Measurements from ENCODE around the gene ECSCR.
"Not testable (repeated sequence)": the region's sequence is repeated elsewhere in the genome, so short reads cannot be mapped to it uniquely, and the experiment has no call there.

Gene ECSCR

GRCh38 chr5:139410121-139410992 lies 52.2 kb downstream of the ECSCR start:
- DNase-seq = no peak

GRCh38 chr5:139409116-139409515 lies 53.4 kb downstream of the ECSCR start:
- DNase-seq = not testable (repeated sequence)

GRCh38 chr5:139408191-139408590 lies 54.4 kb downstream of the ECSCR start:
- DNase-seq = no peak

GRCh38 chr5:139407517-139407916 lies 55.0 kb downstream of the ECSCR start:
- DNase-seq = no peak

- no peak for DNase-seq
Measured at GRCh38 chr5:139406963-139407362, 55.6 kb downstream of the ECSCR start.

- no peak for DNase-seq
Measured at GRCh38 chr5:139404484-139404840, 58.1 kb downstream of the ECSCR start.

GRCh38 chr5:139403787-139404483 lies 58.6 kb downstream of the ECSCR start, which contains the start of gene SPATA24:
Gene SPATA24, minus strand, starts transcription at chr5:139404089. Its CDS starts 29 bp downstream, at chr5:139404060.
- DNase-seq = peak; percentile 99

- no peak for DNase-seq
Measured at GRCh38 chr5:139403418-139403786, 59.1 kb downstream of the ECSCR start.

- DNase-seq = no peak
Measured at GRCh38 chr5:139402561-139403158, 59.9 kb downstream of the ECSCR start.

GRCh38 chr5:139401546-139401945 lies 61.0 kb downstream of the ECSCR start:
- DNase-seq = no peak

GRCh38 chr5:139399501-139400121 lies 62.9 kb downstream of the ECSCR start:
- no peak for DNase-seq
